Measurements from ENCODE around the gene MICU1. TPM values are rescaled to one million over a fixed set of nuclear protein-coding genes. Genes with fewer than 3 reads are reported as not detected.

Gene MICU1
- total RNA-seq, 2 donors from 2014 or later, result 30.9 to 36.0 TPM

GRCh38 chr10:72595436-72595835 is 30.4 kb downstream of the MICU1 start:
- H3K27ac ChIP-seq, result no peak overlapping the region
- H3K27me3 ChIP-seq, result no peaks in the 10 kb centered on the region
- no peaks in the 10 kb centered on the region for H3K9me3 ChIP-seq
- H3K4me1 ChIP-seq, result no peaks in the 10 kb centered on the region
- no peak for TF ChIP-seq CTCF (IDR thresholded peaks at IDR 0.05)
- no peaks in the 10 kb centered on the region for H3K36me3 ChIP-seq
- no peak for DNase-seq (ENCODE audit: low spot score)
- H3K4me3 ChIP-seq, result no peak overlapping the region

GRCh38 chr10:72593963-72594362 is 31.9 kb downstream of the MICU1 start:
- DNase-seq (ENCODE audit: low spot score), result no peak
- Histone ChIP-seq H3K27me3 (no peaks in the 10 kb centered on the region), H3K9me3 (no peaks in the 10 kb centered on the region), H3K4me3 (no peak overlapping the region), H3K4me1 (no peaks in the 10 kb centered on the region), H3K27ac (no peak overlapping the region), H3K36me3 (no peaks in the 10 kb centered on the region)
- no peak for TF ChIP-seq CTCF (IDR thresholded peaks at IDR 0.05)

- no peak for TF ChIP-seq CTCF (IDR thresholded peaks at IDR 0.05)
- Histone ChIP-seq H3K4me3 (no peak overlapping the region), H3K27ac (no peak overlapping the region), H3K4me1 (peaks cover 0 to 4% of the 10 kb centered on the region in 2 donors), H3K36me3 (no peaks in the 10 kb centered on the region), H3K27me3 (no peaks in the 10 kb centered on the region), H3K9me3 (no peaks in the 10 kb centered on the region)
- no peak for DNase-seq (ENCODE audit: low spot score)
Measured at GRCh38 chr10:72588266-72588665, 37.6 kb downstream of the MICU1 start.

GRCh38 chr10:72587568-72587967 is 38.3 kb downstream of the MICU1 start:
- no peak for DNase-seq (ENCODE audit: low spot score)
- no peaks in the 10 kb centered on the region for H3K9me3 ChIP-seq
- H3K4me3 ChIP-seq, result no peak overlapping the region
- peaks cover 0 to 4% of the 10 kb centered on the region in 2 donors for H3K4me1 ChIP-seq
- no peak for TF ChIP-seq CTCF (IDR thresholded peaks at IDR 0.05)
- H3K27me3 ChIP-seq, result no peaks in the 10 kb centered on the region
- no peak overlapping the region for H3K27ac ChIP-seq
- no peaks in the 10 kb centered on the region for H3K36me3 ChIP-seq

GRCh38 chr10:72574636-72575035 is 51.2 kb downstream of the MICU1 start:
- Histone ChIP-seq H3K9me3 (no peaks in the 10 kb centered on the region), H3K27ac (no peak overlapping the region), H3K4me3 (no peak overlapping the region), H3K4me1 (no peaks in the 10 kb centered on the region), H3K36me3 (no peaks in the 10 kb centered on the region), H3K27me3 (no peaks in the 10 kb centered on the region)
- DNase-seq (ENCODE audit: low spot score), result no peak
- TF ChIP-seq CTCF (IDR thresholded peaks at IDR 0.05), result no peak

GRCh38 chr10:72573079-72573478 is 52.8 kb downstream of the MICU1 start:
- H3K27ac ChIP-seq, result no peak overlapping the region
- no peak for TF ChIP-seq CTCF (IDR thresholded peaks at IDR 0.05)
- no peak for DNase-seq (ENCODE audit: low spot score)
- H3K27me3 ChIP-seq, result no peaks in the 10 kb centered on the region
- no peak overlapping the region for H3K4me3 ChIP-seq
- no peaks in the 10 kb centered on the region for H3K9me3 ChIP-seq
- H3K36me3 ChIP-seq, result no peaks in the 10 kb centered on the region
- no peaks in the 10 kb centered on the region for H3K4me1 ChIP-seq
